GM12878 (cell line): ENCODE data around the gene CDK11B. TPM values are rescaled to one million over a fixed set of nuclear protein-coding genes. Genes with fewer than 3 reads are reported as not detected.

Experiments
- ATAC-seq: fragments of 200-7000 bp; cut with Tn5 transposase; 3 replicates; pipeline ENCODE4 v1.9.1; 2020; ENCODE audit warnings: mild to moderate bottlenecking, moderate library complexity
- BruUV-seq: library from RNA; stranded (reverse); fragments of 400-500 nt; replicated peaks from 2 replicates; lab custom pipeline; 2021; lab: Mats Ljungman, UMichigan
- CTCF ChIA-PET: fragments of 300-600 bp; sonication (Branson Sonifier 250); formaldehyde crosslinking; extraction: SDS; loops from one replicate; lab custom pipeline; 2021; ENCODE audit warnings: inconsistent platforms; lab: Yijun Ruan, JAX
- POLR2A ChIA-PET: fragments of 350-600 bp; formaldehyde crosslinking; extraction: SDS; loops from one replicate; lab custom pipeline; 2021; ENCODE audit warnings: inconsistent platforms; lab: Charles Lee
- RAD21 ChIA-PET: fragments of 300-600 bp; sonication (Branson Sonifier 250); formaldehyde crosslinking; loops from one replicate; lab custom pipeline; 2023; ENCODE audit warnings: antibody characterized with exemption; ENCODE audit not compliant: unreplicated experiment; lab: Charles Lee
- SMC1A ChIA-PET: fragments of 300-600 bp; sonication (Branson Sonifier 250); formaldehyde crosslinking; loops from one replicate; lab custom pipeline; 2023; ENCODE audit not compliant: unreplicated experiment, uncharacterized antibody; lab: Charles Lee
- DNase-seq: peaks from one replicate; pipeline ENCODE4 v3.0.0-alpha.2; 2011; ENCODE audit warnings: low read depth, low spot score
- FAIRE-seq: peaks from 3 replicates; lab custom pipeline; 2011; peaks lifted over from hg19 to GRCh38; lab: Jason Lieb, UNC
- H2AFZ ChIP-seq: 2 replicates; pipeline ENCODE4 v1.6.0; 2011; ENCODE audit warnings: low read depth, low read length, control low read depth; ENCODE audit not compliant: control insufficient read depth
- H3K27ac ChIP-seq: 2 replicates; pipeline ENCODE4 v1.5.1; 2011; ENCODE audit warnings: control low read depth; ENCODE audit not compliant: control insufficient read depth, insufficient read depth
- H3K27me3 ChIP-seq, 2 experiments: replicated peaks in 1 of 2; 2 replicates each; pipeline versions ENCODE4 v1.6.0 to v1.6.1; 2011; ENCODE audit warnings: low read length in 1 of 2; ENCODE audit not compliant: control insufficient read depth in 2 of 2, insufficient read depth in 2 of 2
- H3K36me3 ChIP-seq, 2 experiments: 2 replicates each; pipeline ENCODE4 v1.5.1; 2011; ENCODE audit warnings: low read length in 1 of 2; ENCODE audit not compliant: control insufficient read depth in 2 of 2, insufficient read depth in 2 of 2
- H3K4me1 ChIP-seq: 2 replicates; pipeline ENCODE4 v1.6.1; 2011; ENCODE audit warnings: mild to moderate bottlenecking, low read length, moderate library complexity, mixed read lengths; ENCODE audit not compliant: control insufficient read depth, insufficient read depth
- H3K4me2 ChIP-seq: 2 replicates; pipeline ENCODE4 v1.6.0; 2011; ENCODE audit warnings: control low read depth; ENCODE audit not compliant: control insufficient read depth, insufficient read depth
- H3K4me3 ChIP-seq: fragments of 200-600 bp; sonication (generic); 2 replicates; pipeline ENCODE4 v1.5.1; 2016
- H3K79me2 ChIP-seq: 2 replicates; pipeline ENCODE4 v1.6.0; 2011; ENCODE audit warnings: low read length; ENCODE audit not compliant: control insufficient read depth, insufficient read depth
- H3K9ac ChIP-seq: 2 replicates; pipeline ENCODE4 v1.8.0; 2011; ENCODE audit warnings: low read length, control low read depth, mixed read lengths; ENCODE audit not compliant: control insufficient read depth, insufficient read depth
- H3K9me3 ChIP-seq: replicated peaks from 3 replicates; pipeline ENCODE4 v1.5.1; 2011; ENCODE audit warnings: mild to moderate bottlenecking, low read length; ENCODE audit not compliant: control insufficient read depth, insufficient read depth
- H4K20me1 ChIP-seq: 2 replicates; pipeline ENCODE4 v1.6.0; 2011; ENCODE audit not compliant: control insufficient read depth, insufficient read depth
- ATF7 ChIP-seq: fragments of 450-650 bp; IDR thresholded peaks from 2 replicates; pipeline ENCODE4 v1.6.1; 2016; ENCODE audit warnings: low read depth, mild to moderate bottlenecking
- CHD1 ChIP-seq: IDR thresholded peaks from 2 replicates; pipeline ENCODE4 v1.6.1; 2012; ENCODE audit warnings: low read depth, low read length, improper control_type of control experiment
- CHD4 ChIP-seq: fragments of 200-600 bp; sonication (generic); IDR thresholded peaks from 2 replicates; pipeline ENCODE4 v1.6.1; 2016; ENCODE audit warnings: mild to moderate bottlenecking
- ESRRA ChIP-seq: IDR thresholded peaks from 2 replicates; pipeline ENCODE4 v1.6.1; 2012; ENCODE audit warnings: mild to moderate bottlenecking, low read length, improper control_type of control experiment
- MEF2B ChIP-seq: fragments of 450-650 bp; IDR thresholded peaks from 2 replicates; pipeline ENCODE4 v1.6.1; 2018; ENCODE audit warnings: mild to moderate bottlenecking, moderate library complexity; ENCODE audit not compliant: partially characterized antibody, poor library complexity, severe bottlenecking
- MTA3 ChIP-seq: IDR thresholded peaks from 2 replicates; pipeline ENCODE4 v1.6.1; 2012; ENCODE audit warnings: low read length, inconsistent platforms, borderline replicate concordance
- YY1 ChIP-seq: IDR thresholded peaks from 2 replicates; pipeline ENCODE4 v1.6.1; 2011; ENCODE audit warnings: low read depth, mild to moderate bottlenecking, low read length
- ZNF207 ChIP-seq: fragments of 450-650 bp; IDR thresholded peaks from 2 replicates; pipeline ENCODE4 v1.6.1; 2014; ENCODE audit warnings: antibody characterized with exemption, mild to moderate bottlenecking, borderline replicate concordance
- ZNF622 ChIP-seq: fragments of 450-650 bp; IDR thresholded peaks from 2 replicates; pipeline ENCODE4 v1.6.1; 2017; ENCODE audit warnings: mild to moderate bottlenecking, inconsistent platforms
- WGBS: methylation state at CpG from one replicate; pipeline ENCODE4 v1.1.6; 2016; ENCODE audit warnings: low lambda C conversion rate; ENCODE audit not compliant: insufficient replicate concordance, insufficient coverage; ENCODE audit errors: missing lambda C conversion rate; 5-methylcytosine and 5-hydroxymethylcytosine counted together
- in situ Hi-C: fragments of 300-500 bp; cut with MboI; formaldehyde crosslinking; loops from 9 replicates; pipeline ENCODE4 v1.14.3; 2018; ENCODE audit warnings: mixed read lengths
- intact Hi-C: fragments of 100-400 bp; cut with micrococcal nuclease; formaldehyde crosslinking; loops from one replicate; pipeline ENCODE4 v1.14.2; 2022; ENCODE audit not compliant: unreplicated experiment
- polyA plus RNA-seq, 11 experiments: library from polyadenylated mRNA; depleted of rRNA in 4 of 11; unstranded in 6 of 11; stranded (reverse) in 5 of 11; fragments of >200 nt; fragmentation: Nextera tagmentation in 4 of 11; fragmentation: Illumina TruSeq in 1 of 11; extraction: Ambion mirVana in 4 of 11; extraction: Trizol in 1 of 11; gene quantifications; 1 replicate in 1 of 11; 2 replicates in 10 of 11; pipeline versions ENCODE4 v1.2.1 to v1.2.3, GENCODE V29; 2011 to 2016; ENCODE audit warnings: inconsistent platforms in 2 of 11, missing spikeins in 2 of 11, low read depth in 1 of 11
- total RNA-seq, 4 experiments: library from RNA; depleted of rRNA in 3 of 4; stranded (reverse); fragments of >200 nt in 3 of 4; fragmentation: Illumina TruSeq in 1 of 4; extraction: Trizol in 1 of 4; gene quantifications; 2 replicates each; pipeline versions ENCODE4 v1.2.1 to v1.2.3, GENCODE V29; 2013 to 2021
- TF ChIP-seq, protein P1 (sequence below): IDR thresholded peaks from 2 replicates; pipeline ENCODE4 v1.6.1; 2011; ENCODE audit warnings: low read depth, low read length, improper control_type of control experiment, borderline replicate concordance
- TF ChIP-seq, protein P2 (sequence below): fragments of 450-650 bp; formaldehyde crosslinking; IDR thresholded peaks from 2 replicates; pipeline ENCODE4 v1.5.0; 2022; ENCODE audit warnings: mild to moderate bottlenecking, missing genetic modification characterization
- TF ChIP-seq, protein P3 (sequence below): IDR thresholded peaks from 2 replicates; pipeline ENCODE4 v1.6.1; 2011; ENCODE audit warnings: mild to moderate bottlenecking, low read depth, low read length, moderate library complexity; ENCODE audit not compliant: insufficient replicate concordance
- TF ChIP-seq, protein P4 (sequence below): fragments of 450-650 bp; formaldehyde crosslinking; IDR thresholded peaks from 2 replicates; pipeline ENCODE4 v1.4.0; 2022; ENCODE audit warnings: mild to moderate bottlenecking, moderate library complexity

CDK11B gene
- total and polyA plus RNA-seq, 10 of the 15 experiments (the other 5 are each of a cell fraction or from before 2014, with no cell fraction given): 3.2 to 30.9 (median 18.0) TPM

DNA sequence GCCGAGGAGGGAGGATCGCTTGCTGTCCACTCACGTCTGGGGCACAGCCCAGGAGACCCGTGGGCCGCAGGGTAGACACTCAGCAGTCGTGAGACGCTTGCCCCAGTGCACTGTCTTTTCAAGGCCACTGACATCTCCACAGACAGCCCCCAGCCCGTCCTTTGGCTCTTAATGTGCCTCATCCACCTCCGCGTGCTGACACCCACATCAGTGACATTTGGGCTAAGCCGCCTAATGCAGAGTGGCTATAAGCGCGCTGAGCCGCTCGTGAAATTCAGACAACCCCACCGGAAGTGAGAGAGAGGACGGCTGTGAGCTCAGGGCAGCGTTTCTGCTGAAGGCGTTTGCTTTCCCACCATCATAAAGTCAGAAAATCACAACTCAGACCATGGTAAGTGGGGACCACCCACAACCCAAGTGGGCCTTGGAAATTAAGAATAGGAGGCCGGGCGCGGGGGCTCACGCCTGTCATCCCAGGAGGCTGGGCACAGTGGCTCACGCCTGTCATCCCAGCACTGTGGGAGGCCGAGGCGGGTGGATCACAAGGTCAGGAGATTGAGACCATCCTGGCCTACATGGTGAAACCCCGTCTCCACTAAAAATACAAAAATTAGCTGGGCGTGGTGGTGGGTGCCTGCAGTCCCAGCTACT lies 25.4 kb upstream of the CDK11B start:
- Histone ChIP-seq H3K4me1 (peaks cover 3% of the 10 kb centered on the region), H2AFZ (no peak overlapping the region), H4K20me1 (no peaks in the 10 kb centered on the region), H3K27me3 (no peaks in the 10 kb centered on the region), H3K9me3 (no peaks in the 10 kb centered on the region), H3K9ac (no peak overlapping the region), H3K4me3 (no peak overlapping the region), H3K79me2 (peaks cover 17% of the 10 kb centered on the region), H3K36me3 (peaks cover 0 to 6% of the 10 kb centered on the region in 2 experiments; a peak in 1 of 4 replicates), H3K4me2 (no peak overlapping the region), H3K27ac (no peak overlapping the region)
- no TSS peak for BruUV-seq
- FAIRE-seq (no peak), DNase-seq (no peak), ATAC-seq (no peak)
- RAD21 ChIA-PET: no interaction called here
- 95% methylated on average over 28 of the region's 28 CpGs for WGBS
- POLR2A ChIA-PET: no interaction called here
- CTCF ChIA-PET: no interaction called here
- intact Hi-C loops (no loop called here), in situ Hi-C loops (no loop called here)
- SMC1A ChIA-PET: no interaction called here
- TF ChIP-seq, protein P1, sequence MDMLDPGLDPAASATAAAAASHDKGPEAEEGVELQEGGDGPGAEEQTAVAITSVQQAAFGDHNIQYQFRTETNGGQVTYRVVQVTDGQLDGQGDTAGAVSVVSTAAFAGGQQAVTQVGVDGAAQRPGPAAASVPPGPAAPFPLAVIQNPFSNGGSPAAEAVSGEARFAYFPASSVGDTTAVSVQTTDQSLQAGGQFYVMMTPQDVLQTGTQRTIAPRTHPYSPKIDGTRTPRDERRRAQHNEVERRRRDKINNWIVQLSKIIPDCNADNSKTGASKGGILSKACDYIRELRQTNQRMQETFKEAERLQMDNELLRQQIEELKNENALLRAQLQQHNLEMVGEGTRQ: no peak
- TF ChIP-seq, protein P2, sequence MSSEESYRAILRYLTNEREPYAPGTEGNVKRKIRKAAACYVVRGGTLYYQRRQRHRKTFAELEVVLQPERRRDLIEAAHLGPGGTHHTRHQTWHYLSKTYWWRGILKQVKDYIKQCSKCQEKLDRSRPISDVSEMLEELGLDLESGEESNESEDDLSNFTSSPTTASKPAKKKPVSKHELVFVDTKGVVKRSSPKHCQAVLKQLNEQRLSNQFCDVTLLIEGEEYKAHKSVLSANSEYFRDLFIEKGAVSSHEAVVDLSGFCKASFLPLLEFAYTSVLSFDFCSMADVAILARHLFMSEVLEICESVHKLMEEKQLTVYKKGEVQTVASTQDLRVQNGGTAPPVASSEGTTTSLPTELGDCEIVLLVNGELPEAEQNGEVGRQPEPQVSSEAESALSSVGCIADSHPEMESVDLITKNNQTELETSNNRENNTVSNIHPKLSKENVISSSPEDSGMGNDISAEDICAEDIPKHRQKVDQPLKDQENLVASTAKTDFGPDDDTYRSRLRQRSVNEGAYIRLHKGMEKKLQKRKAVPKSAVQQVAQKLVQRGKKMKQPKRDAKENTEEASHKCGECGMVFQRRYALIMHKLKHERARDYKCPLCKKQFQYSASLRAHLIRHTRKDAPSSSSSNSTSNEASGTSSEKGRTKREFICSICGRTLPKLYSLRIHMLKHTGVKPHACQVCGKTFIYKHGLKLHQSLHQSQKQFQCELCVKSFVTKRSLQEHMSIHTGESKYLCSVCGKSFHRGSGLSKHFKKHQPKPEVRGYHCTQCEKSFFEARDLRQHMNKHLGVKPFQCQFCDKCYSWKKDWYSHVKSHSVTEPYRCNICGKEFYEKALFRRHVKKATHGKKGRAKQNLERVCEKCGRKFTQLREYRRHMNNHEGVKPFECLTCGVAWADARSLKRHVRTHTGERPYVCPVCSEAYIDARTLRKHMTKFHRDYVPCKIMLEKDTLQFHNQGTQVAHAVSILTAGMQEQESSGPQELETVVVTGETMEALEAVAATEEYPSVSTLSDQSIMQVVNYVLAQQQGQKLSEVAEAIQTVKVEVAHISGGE: no peak
- TF ChIP-seq ATF7 (no peak), CHD4 (no peak), CHD1 (no peak), MEF2B (no peak), YY1 (no peak), ZNF207 (no peak), ESRRA (no peak), ZNF622 (no peak), MTA3 (no peak)
- TF ChIP-seq, protein P3, sequence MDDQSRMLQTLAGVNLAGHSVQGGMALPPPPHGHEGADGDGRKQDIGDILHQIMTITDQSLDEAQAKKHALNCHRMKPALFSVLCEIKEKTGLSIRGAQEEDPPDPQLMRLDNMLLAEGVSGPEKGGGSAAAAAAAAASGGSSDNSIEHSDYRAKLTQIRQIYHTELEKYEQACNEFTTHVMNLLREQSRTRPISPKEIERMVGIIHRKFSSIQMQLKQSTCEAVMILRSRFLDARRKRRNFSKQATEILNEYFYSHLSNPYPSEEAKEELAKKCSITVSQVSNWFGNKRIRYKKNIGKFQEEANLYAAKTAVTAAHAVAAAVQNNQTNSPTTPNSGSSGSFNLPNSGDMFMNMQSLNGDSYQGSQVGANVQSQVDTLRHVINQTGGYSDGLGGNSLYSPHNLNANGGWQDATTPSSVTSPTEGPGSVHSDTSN: no peak
- TF ChIP-seq, protein P4, sequence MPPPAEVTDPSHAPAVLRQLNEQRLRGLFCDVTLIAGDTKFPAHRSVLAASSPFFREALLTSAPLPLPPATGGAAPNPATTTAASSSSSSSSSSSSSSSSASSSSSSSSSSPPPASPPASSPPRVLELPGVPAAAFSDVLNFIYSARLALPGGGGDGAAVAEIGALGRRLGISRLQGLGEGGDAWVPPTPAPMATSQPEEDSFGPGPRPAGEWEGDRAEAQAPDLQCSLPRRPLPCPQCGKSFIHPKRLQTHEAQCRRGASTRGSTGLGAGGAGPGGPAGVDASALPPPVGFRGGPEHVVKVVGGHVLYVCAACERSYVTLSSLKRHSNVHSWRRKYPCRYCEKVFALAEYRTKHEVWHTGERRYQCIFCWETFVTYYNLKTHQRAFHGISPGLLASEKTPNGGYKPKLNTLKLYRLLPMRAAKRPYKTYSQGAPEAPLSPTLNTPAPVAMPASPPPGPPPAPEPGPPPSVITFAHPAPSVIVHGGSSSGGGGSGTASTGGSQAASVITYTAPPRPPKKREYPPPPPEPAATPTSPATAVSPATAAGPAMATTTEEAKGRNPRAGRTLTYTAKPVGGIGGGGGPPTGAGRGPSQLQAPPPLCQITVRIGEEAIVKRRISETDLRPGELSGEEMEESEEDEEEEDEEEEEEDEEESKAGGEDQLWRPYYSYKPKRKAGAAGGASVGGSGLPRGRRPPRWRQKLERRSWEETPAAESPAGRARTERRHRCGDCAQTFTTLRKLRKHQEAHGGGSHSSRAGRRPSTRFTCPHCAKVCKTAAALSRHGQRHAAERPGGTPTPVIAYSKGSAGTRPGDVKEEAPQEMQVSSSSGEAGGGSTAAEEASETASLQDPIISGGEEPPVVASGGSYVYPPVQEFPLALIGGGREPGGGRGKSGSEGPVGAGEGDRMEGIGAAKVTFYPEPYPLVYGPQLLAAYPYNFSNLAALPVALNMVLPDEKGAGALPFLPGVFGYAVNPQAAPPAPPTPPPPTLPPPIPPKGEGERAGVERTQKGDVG: no peak
